ENCODE measurements around the gene PRKAR1B. TPM values are rescaled to one million over a fixed set of nuclear protein-coding genes. Genes with fewer than 3 reads are reported as not detected.

PRKAR1B gene
- total RNA-seq, 2 donors from 2014 or later = 33.5 to 43.2 TPM

DNA sequence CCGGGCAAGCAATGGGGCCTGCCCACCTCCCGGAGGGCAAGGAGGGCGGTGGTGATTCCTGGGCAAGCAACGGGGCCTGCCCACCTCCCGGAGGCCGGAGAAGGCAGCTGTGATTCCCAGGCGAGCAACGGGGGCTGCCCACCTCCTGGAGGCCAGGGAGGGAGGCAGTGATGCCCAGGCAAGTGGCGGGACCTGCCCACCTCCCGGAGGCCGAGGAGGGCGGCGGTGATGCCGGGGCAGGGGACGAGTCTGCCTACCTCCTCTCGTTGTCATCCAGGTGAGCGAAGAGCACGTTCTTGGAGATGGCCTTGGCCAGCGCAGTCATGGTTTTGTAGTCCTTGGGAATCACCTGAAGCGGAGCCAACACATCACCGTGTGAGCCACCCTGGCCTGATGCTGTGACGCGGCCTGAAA lies 50.1 kb downstream of the PRKAR1B start:
- H3K4me3 Mint-ChIP-seq = no peak overlapping the region
- TF ChIP-seq, protein P1, sequence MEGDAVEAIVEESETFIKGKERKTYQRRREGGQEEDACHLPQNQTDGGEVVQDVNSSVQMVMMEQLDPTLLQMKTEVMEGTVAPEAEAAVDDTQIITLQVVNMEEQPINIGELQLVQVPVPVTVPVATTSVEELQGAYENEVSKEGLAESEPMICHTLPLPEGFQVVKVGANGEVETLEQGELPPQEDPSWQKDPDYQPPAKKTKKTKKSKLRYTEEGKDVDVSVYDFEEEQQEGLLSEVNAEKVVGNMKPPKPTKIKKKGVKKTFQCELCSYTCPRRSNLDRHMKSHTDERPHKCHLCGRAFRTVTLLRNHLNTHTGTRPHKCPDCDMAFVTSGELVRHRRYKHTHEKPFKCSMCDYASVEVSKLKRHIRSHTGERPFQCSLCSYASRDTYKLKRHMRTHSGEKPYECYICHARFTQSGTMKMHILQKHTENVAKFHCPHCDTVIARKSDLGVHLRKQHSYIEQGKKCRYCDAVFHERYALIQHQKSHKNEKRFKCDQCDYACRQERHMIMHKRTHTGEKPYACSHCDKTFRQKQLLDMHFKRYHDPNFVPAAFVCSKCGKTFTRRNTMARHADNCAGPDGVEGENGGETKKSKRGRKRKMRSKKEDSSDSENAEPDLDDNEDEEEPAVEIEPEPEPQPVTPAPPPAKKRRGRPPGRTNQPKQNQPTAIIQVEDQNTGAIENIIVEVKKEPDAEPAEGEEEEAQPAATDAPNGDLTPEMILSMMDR (conservative IDR thresholded peaks at IDR 0.05) = no peak
- H3K27me3 ChIP-seq (ENCODE audit: control insufficient read depth, insufficient read depth, low read length, poor library complexity, severe bottlenecking) = no peaks in the 10 kb centered on the region
- H3K36me3 Mint-ChIP-seq (ENCODE audit: low read depth) = peaks cover 74% of the 10 kb centered on the region
- H3K9me3 ChIP-seq (ENCODE audit: control insufficient read depth, low read length) = peaks cover 9% of the 10 kb centered on the region
- H3K9ac ChIP-seq (ENCODE audit: extremely low read depth, low read length, poor library complexity, severe bottlenecking) = no peak overlapping the region
- peaks cover 16% of the 10 kb centered on the region for H3K9me3 Mint-ChIP-seq
- H3K27ac Mint-ChIP-seq = no peak overlapping the region
- H3K4me1 ChIP-seq (ENCODE audit: control insufficient read depth, insufficient read depth, low read length) = no peaks in the 10 kb centered on the region
- H3K4me1 Mint-ChIP-seq = no peaks in the 10 kb centered on the region
- no peak for DNase-seq
- 94 to 98% methylated on average over 9 to 23 of the region's 23 CpGs for WGBS, 2 experiments (ENCODE audit: insufficient coverage in 1 of 2, insufficient read length in 1 of 2)
- H3K4me3 ChIP-seq (ENCODE audit: low read length) = no peak overlapping the region
- H3K27me3 Mint-ChIP-seq (ENCODE audit: insufficient read depth) = no peaks in the 10 kb centered on the region
- H3K27ac ChIP-seq (ENCODE audit: low read depth, low read length) = no peak overlapping the region
- H3K36me3 ChIP-seq (ENCODE audit: control insufficient read depth, insufficient read depth, low read length) = peaks cover 21% of the 10 kb centered on the region

DNA sequence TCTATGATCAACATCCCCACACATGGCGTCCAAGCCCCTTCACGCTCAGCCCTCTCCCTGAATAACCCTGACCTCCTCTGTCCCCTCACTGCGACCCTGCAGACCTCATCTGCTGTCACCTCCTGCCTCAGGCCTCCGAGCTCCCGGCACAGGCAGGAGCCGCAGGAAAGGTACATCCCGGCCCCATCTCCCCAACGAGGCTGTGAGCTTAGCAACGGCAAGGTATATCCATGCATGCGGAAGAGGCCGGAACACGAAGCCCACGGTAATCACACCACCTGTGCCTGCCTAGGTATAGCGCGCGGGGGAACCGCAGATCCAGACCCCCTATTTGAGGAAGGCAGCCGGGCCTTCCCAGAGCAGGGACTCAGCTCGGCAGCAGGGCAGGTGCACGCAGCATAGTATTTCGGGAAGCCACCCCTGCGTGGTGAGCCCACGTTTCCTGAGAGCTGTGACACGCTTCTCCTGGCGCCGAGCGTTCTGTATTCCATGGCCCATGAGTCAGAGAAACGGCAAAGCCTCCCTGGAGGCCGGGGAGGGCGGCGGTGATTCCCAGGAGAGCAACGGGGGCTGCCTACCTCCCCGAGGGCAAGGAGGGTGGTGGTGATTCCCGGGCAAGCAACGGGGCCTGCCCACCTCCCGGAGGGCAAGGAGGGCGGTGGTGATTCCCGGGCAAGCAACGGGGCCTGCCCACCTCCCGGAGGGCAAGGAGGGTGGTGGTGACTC lies 50.7 kb downstream of the PRKAR1B start:
- DNase-seq = no peak
- Mint-ChIP-seq H3K4me1 (no peaks in the 10 kb centered on the region), H3K27ac (no peak overlapping the region), H3K36me3 (ENCODE audit: low read depth) (peaks cover 73% of the 10 kb centered on the region), H3K27me3 (ENCODE audit: insufficient read depth) (no peaks in the 10 kb centered on the region), H3K9me3 (peaks cover 16% of the 10 kb centered on the region), H3K4me3 (no peak overlapping the region)
- no peaks in the 10 kb centered on the region for H3K4me1 ChIP-seq (ENCODE audit: control insufficient read depth, insufficient read depth, low read length)
- 93 to 94% methylated on average over 29 to 40 of the region's 40 CpGs for WGBS, 2 experiments (ENCODE audit: insufficient coverage in 1 of 2, insufficient read length in 1 of 2)
- H3K9me3 ChIP-seq (ENCODE audit: control insufficient read depth, low read length) = peaks cover 9% of the 10 kb centered on the region
- H3K36me3 ChIP-seq (ENCODE audit: control insufficient read depth, insufficient read depth, low read length) = peaks cover 21% of the 10 kb centered on the region
- H3K27me3 ChIP-seq (ENCODE audit: control insufficient read depth, insufficient read depth, low read length, poor library complexity, severe bottlenecking) = no peaks in the 10 kb centered on the region
- H3K4me3 ChIP-seq (ENCODE audit: low read length) = no peak overlapping the region
- H3K27ac ChIP-seq (ENCODE audit: low read depth, low read length) = no peak overlapping the region
- TF ChIP-seq, protein P1 (conservative IDR thresholded peaks at IDR 0.05) = no peak
- H3K9ac ChIP-seq (ENCODE audit: extremely low read depth, low read length, poor library complexity, severe bottlenecking) = no peak overlapping the region

DNA sequence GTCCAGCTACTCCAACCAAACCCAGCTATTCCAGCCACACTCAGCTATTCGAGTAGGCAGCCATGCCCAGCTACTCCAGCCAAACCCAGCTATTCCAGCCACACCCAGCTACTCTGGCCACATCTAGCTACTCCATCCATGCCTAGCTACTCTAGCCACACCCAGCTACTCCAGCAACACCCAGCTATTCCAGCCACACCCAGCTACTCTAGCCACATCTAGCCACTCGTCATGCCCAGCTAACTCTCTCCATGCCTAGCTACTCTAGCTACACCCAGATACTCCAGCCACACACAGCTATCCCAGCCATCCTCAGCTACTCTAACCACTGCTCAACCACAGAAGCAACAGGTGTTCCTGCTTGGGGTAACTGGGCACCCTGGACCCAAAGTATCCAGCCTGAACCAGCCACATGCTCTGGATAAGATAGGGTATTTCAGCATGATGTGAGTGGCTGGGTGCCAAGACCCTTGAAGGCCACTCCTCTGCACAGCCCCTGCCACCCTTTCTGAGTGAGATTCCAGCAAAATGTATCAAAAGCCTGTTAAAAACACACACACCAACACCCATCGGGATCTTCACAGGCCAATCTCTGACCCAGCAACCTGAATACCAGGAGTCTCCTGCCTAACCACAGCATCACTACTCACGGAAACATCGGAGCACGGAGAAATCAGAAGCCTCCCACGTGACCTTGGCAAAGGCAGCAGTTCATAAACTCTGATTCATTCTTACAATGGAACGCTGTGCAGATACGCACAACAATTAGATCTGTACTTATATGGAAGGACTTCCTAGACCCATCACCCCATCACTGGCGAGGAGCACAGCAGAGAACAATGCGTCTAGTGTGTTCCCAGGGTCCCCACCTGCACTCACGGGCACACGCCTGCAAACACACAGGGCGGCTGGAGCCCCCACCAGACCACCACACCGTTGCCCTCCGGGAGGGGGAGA lies 52.3 kb downstream of the PRKAR1B start:
- no peaks in the 10 kb centered on the region for H3K27me3 Mint-ChIP-seq (ENCODE audit: insufficient read depth)
- H3K4me1 Mint-ChIP-seq = no peaks in the 10 kb centered on the region
- H3K4me3 Mint-ChIP-seq = no peak overlapping the region
- H3K36me3 Mint-ChIP-seq (ENCODE audit: low read depth) = peaks cover 59% of the 10 kb centered on the region
- Histone ChIP-seq H3K36me3 (ENCODE audit: control insufficient read depth, insufficient read depth, low read length) (peaks cover 21% of the 10 kb centered on the region), H3K9me3 (ENCODE audit: control insufficient read depth, low read length) (peaks cover 9% of the 10 kb centered on the region), H3K4me3 (ENCODE audit: low read length) (no peak overlapping the region), H3K27ac (ENCODE audit: low read depth, low read length) (no peak overlapping the region), H3K4me1 (ENCODE audit: control insufficient read depth, insufficient read depth, low read length) (no peaks in the 10 kb centered on the region), H3K9ac (ENCODE audit: extremely low read depth, low read length, poor library complexity, severe bottlenecking) (no peak overlapping the region), H3K27me3 (ENCODE audit: control insufficient read depth, insufficient read depth, low read length, poor library complexity, severe bottlenecking) (no peaks in the 10 kb centered on the region)
- TF ChIP-seq, protein P1 (conservative IDR thresholded peaks at IDR 0.05) = no peak
- 90 to 98% methylated on average over 8 to 14 of the region's 16 CpGs for WGBS, 2 experiments (ENCODE audit: insufficient coverage in 1 of 2, insufficient read length in 1 of 2)
- no peak overlapping the region for H3K27ac Mint-ChIP-seq
- no peak for DNase-seq
- peaks cover 10% of the 10 kb centered on the region for H3K9me3 Mint-ChIP-seq

All from endodermal cell (in vitro differentiated cells).